ENCODE results near the gene NOG. TPM values are rescaled to one million over a fixed set of nuclear protein-coding genes. Genes with fewer than 3 reads are reported as not detected.

The NOG gene
- total and polyA plus RNA-seq, 3 donors from 2014 or later: 0.92 to 6.1 (median 5.2) TPM

DNA sequence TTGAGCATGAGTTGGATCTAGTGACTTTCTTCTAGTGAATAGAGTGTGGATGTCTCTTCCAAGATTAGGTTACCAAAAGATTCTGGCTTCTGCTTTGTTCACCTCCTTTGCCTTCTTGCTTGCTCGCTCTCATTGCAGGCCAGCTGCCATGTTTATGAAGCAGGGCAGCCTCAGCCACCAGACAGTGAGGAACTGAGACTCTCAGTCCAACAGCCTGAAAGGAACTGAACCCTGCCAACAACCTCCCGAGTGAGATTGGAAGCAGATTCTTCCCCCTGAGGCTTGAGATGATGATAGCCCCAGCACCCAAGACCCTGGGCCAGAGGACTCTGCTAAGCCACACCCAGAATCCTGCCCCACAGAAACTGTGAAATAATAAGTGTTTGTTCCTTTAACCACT lies 48.4 kb downstream of the NOG start:
- Histone ChIP-seq H3K27ac (no peak overlapping the region), H3K9me3 (no peaks in the 10 kb centered on the region), H3K27me3 (no peaks in the 10 kb centered on the region), H3K4me1 (no peaks in the 10 kb centered on the region), H3K4me3 (no peak overlapping the region), H3K36me3 (ENCODE audit: low read depth, missing control alignments) (no peaks in the 10 kb centered on the region)
- intact Hi-C loops (cut with DNase I; ENCODE audit: low total_unique reads): no loop called here
- TF ChIP-seq, protein P1, sequence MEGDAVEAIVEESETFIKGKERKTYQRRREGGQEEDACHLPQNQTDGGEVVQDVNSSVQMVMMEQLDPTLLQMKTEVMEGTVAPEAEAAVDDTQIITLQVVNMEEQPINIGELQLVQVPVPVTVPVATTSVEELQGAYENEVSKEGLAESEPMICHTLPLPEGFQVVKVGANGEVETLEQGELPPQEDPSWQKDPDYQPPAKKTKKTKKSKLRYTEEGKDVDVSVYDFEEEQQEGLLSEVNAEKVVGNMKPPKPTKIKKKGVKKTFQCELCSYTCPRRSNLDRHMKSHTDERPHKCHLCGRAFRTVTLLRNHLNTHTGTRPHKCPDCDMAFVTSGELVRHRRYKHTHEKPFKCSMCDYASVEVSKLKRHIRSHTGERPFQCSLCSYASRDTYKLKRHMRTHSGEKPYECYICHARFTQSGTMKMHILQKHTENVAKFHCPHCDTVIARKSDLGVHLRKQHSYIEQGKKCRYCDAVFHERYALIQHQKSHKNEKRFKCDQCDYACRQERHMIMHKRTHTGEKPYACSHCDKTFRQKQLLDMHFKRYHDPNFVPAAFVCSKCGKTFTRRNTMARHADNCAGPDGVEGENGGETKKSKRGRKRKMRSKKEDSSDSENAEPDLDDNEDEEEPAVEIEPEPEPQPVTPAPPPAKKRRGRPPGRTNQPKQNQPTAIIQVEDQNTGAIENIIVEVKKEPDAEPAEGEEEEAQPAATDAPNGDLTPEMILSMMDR (IDR thresholded peaks at IDR 0.05): no peak
- no peak for TF ChIP-seq POLR2A (IDR thresholded peaks at IDR 0.05)
- DNase-seq: no peak
- WGBS, 2 donors: 56 to 93% methylated on average over 2 of the region's 2 CpGs

DNA sequence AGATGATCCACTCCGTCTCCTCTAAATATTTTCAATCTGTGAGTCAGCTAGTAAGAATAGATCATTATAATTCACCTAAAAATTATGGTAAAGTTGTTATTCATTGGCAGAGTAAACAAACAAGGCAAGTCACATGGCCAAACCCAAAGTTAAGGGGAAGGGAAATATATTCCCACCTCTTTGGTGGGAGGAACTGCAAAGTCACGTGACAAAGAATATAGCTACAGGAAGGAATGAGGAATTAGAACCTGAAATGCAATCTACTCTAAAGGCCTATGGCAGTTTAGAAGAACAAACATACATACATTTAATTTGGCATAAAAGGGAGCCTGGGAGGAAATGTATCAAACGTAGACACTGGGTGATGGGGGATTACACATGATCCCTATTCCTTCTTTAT lies 48.9 kb downstream of the NOG start:
- no peak overlapping the region for H3K27ac ChIP-seq
- H3K4me1 ChIP-seq: no peaks in the 10 kb centered on the region
- TF ChIP-seq POLR2A (IDR thresholded peaks at IDR 0.05): no peak
- TF ChIP-seq, protein P1 (IDR thresholded peaks at IDR 0.05): no peak
- H3K4me3 ChIP-seq: no peak overlapping the region
- WGBS, 2 donors: 69 to 83% methylated on average over 3 of the region's 3 CpGs
- DNase-seq: no peak
- no peaks in the 10 kb centered on the region for H3K36me3 ChIP-seq (ENCODE audit: low read depth, missing control alignments)
- no peaks in the 10 kb centered on the region for H3K27me3 ChIP-seq
- no peaks in the 10 kb centered on the region for H3K9me3 ChIP-seq
- intact Hi-C loops (cut with DNase I; ENCODE audit: low total_unique reads): no loop called here

Small RNA genes within 50 kb of the gene (small RNA-seq; reads per million reads assigned to genes)
- gene RPL39P33: 0 reads per million in 2 donors

Other genes with a start within 250 kb of the NOG start
- gene C17orf67, start 240.2 kb downstream of the NOG start, total RNA-seq: 1 to 10 TPM; 3.7 to 5.3 TPM
- gene C17orf67, start 240.2 kb downstream of the NOG start, polyA plus RNA-seq (ENCODE audit: insufficient read depth, low read depth, low replicate concordance): 2.9 TPM
- gene DGKE, start 240.5 kb downstream of the NOG start, total RNA-seq: 10 to 100 TPM; 26.3 to 27.7 TPM
- gene DGKE, start 240.5 kb downstream of the NOG start, polyA plus RNA-seq (ENCODE audit: insufficient read depth, low read depth, low replicate concordance): 13.3 TPM